GM12875 (cell line): ENCODE data around the gene FAM110D.

ENCODE experiments used
- H3K4me3 ChIP-seq: one replicate; pipeline ENCODE4 v1.5.1; 2011; ENCODE audit warnings: low read depth, low read length, control low read depth
- TF ChIP-seq, protein P1 (sequence below): IDR thresholded peaks from 2 replicates; pipeline ENCODE4 v1.5.1; 2011; ENCODE audit warnings: low read depth, mild to moderate bottlenecking, control low read depth, inconsistent platforms, low read length, moderate library complexity, borderline replicate concordance; ENCODE audit not compliant: insufficient read depth

FAM110D gene

DNA sequence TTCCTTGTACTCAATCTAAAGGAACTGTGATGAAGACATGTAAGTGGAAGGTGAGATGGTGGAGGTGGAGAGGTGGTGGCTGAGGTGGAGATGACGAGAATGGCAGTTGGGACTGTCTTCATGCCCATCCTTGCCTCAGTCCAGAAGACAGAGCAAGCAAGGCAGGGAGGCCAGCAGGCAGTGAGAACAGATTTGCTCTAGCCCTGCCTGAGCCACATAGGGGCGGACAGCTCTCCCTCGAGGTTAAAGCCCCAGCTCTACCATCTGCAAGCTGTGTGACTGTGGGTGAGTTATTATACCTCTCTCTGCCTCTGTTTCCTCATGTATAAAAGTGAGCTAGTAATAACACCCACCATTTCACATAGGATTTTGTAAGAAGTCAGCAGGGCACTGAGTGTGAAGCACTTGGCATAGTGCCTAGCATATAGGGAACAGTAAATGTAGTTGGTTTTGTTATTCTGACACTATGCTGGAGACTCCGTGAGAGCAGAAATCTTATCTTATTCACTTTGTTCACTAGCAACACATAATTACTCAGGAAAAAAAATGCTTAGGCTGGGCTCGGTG is 4.8 kb upstream of the FAM110D start:
- TF ChIP-seq, protein P1, sequence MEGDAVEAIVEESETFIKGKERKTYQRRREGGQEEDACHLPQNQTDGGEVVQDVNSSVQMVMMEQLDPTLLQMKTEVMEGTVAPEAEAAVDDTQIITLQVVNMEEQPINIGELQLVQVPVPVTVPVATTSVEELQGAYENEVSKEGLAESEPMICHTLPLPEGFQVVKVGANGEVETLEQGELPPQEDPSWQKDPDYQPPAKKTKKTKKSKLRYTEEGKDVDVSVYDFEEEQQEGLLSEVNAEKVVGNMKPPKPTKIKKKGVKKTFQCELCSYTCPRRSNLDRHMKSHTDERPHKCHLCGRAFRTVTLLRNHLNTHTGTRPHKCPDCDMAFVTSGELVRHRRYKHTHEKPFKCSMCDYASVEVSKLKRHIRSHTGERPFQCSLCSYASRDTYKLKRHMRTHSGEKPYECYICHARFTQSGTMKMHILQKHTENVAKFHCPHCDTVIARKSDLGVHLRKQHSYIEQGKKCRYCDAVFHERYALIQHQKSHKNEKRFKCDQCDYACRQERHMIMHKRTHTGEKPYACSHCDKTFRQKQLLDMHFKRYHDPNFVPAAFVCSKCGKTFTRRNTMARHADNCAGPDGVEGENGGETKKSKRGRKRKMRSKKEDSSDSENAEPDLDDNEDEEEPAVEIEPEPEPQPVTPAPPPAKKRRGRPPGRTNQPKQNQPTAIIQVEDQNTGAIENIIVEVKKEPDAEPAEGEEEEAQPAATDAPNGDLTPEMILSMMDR: no peak
- H3K4me3 ChIP-seq: no peak overlapping the region

DNA sequence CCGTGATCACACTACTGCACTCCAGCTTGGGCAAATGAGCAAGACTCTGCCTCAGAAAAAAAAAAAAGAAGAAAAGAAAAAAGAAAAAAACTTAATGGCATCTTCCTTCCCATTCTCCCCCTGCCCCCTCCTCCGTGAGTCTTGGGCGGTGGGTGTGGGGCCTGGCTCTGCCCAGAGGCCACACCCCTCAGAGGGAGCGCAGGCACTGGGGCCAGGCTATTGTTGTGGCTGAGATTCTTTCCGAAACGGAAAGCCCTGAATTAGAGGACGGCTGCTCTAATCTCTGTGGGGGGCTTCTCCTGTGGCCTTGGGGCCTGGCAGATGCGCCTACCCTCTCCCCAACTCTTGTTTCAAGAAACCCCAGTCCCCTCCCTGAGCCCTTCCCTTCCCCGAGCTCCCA is 4.1 kb upstream of the FAM110D start:
- no peak overlapping the region for H3K4me3 ChIP-seq
- TF ChIP-seq, protein P1: no peak

DNA sequence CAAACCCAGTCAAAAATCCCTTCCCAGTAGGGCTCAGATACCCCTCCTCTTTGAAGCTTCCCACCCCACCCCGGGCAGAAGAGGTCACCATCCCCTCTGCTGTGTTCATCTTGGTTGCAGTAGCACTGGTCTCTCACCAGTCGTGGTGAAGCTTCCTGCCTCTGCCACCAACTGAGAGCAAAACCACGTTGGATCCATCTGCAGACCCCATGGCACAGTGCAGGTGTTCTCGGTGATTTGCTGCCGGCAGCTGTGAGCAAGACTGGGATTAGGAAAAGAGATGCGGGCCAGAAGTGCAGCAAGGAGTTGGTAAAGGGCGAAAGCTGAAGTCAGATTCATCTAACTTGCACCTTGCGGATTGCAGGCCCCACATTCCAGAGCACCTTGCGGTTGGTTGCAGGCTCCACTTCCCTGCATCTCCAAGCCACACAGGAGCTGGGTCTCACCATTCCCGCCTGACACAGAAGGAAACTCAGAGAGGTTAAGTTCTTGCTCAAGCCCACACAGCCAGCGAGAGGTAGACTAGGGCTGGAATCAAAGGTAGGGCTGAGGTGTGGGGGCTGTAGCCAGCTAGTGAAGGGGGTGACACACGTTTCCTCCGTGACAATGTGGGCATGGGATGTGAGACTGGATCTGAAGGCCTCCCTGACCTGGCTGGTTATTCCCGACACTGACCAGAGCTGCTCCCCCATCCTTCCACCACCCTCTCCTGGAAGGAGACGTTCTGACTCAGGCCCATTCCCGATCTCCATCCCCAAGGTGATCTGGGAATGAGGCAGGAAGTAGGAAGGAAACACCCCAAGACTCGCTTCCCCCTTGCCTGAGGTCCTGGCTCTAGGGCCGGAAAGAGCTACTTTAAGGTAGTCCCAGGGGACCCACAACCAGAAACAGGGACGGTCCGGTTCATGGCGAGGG is 3.3 kb upstream of the FAM110D start:
- no peak overlapping the region for H3K4me3 ChIP-seq
- TF ChIP-seq, protein P1: no peak

DNA sequence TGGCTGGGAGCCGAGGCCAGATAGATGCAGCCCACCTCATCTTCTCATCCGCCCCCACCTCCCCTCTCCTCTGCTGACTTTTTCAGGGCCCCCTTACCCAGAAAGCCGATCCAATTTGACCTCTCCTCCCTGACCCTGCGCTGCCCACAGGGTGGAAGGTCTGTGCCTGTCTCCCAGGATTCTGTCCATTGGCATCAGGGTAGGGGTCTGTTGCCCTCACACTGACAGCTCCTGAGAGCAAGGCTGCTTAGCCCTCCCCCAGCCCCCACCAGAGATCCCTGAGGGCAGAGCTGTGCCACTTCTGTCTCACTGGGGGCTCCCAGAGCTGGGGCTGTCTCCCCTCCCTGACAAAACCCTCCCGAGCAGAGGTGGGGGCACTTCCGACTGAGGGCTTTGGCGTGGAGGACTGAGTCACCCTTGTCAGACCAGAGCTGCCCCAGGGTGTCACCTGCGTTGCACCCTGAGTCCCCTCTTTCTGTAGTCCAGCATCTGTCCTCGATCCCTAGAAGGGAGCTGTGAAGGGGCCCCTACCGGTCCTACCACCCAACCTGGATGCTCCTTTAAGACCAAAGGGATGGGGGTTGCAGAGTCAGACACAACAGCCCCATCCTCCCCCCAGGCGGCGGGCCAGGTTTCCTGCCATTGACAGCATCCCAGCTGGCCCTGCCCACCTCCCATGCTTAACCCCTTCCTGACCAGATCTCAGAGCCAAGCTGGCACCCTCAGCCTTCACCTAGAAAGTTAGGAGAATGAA is 2.4 kb upstream of the FAM110D start:
- TF ChIP-seq, protein P1: no peak
- no peak overlapping the region for H3K4me3 ChIP-seq

DNA sequence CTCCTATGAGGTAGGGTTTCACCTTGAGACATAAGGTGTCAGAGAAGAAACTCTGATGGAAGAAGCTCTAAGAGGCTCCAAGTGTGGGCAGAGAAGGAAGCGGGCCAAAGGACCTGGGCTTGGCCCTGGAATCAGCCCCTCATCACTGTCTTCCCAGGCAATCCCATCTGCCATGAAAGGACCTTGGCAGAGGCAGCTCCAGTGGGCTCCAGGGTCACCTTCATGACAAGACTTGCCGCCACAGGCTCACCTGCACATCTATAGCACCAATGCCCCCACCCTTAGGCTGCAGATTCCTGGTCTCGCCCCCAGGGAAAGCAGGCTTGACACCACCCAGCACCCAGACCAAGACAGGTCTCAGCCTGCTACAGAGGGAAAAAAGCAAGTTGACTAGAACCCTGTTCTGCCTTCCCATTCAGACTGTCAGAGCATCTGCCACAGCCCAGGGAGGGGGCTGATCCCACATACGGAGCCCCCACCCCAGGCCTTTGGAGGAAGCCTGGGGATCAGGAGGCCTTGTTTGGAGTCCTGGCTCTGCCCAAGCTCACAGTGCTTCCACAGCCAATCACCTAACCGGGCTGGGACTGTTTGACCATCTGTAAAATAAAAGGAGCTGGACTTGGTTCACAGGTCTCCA is 490 bp upstream of the FAM110D start:
- TF ChIP-seq, protein P1: no peak
- no peak overlapping the region for H3K4me3 ChIP-seq

DNA sequence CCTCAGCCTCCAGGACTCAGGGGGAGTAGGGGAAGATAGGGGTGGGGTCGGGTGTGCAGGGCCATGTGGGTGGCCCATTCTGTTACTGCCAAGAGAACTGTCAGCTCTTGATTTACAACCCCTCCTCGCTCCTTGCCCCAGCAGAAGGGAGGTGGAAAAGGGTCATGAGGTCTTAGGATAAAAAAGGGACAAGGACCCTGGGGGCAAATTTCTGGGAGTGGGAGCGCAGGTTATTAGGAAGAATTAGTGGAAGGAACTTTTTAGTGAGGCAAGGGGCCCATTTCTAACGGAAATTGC is 812 bp downstream of the FAM110D start:
- TF ChIP-seq, protein P1: no peak
- H3K4me3 ChIP-seq: no peak overlapping the region
